ENCODE results near the gene MB21D2. TPM values are rescaled to one million over a fixed set of nuclear protein-coding genes. Genes with fewer than 3 reads are reported as not detected.

The MB21D2 gene
- total RNA-seq, 2 experiments from 2014 or later: 8.7 to 9.1 TPM

DNA sequence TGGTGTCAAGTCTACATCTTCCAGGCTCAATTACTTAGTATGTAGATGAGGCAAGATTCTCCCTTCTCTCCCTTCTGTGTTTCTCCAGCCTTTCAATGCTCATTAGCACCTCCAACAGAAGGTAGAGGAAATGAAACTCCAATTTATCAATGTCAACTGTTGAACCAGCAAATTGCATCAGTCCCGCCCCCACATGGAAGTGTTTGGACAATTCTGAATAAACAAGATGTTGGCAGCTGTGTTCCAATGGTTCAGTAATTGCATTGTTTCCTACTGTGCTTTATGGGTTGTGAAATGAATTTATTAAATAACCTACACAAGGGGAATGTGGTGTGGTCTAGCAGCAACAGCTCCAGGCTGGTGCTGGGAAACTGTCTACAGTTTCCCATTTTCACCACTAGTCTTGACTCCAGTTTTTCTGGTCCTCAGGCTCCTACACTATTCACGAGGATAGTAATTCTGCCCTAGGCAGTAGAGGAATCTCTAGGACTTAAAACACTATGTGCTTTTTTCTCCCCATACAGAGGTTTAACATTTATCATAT lies 91.9 kb downstream of the MB21D2 start:
- H3K27me3 Mint-ChIP-seq: no peaks in the 10 kb centered on the region
- ChIA-PET CTCF (interaction anchor here (1.2 to 1.4 kb wide), 2 partner anchors 24 to 216 kb away, joined by 3 to 4 read pairs; no protein-coding TSS in a partner anchor), POLR2A (no interaction called here)
- no peaks in the 10 kb centered on the region for H3K36me3 Mint-ChIP-seq
- peaks cover 23% of the 10 kb centered on the region for H3K4me1 Mint-ChIP-seq (ENCODE audit: low read depth)
- H3K4me3 Mint-ChIP-seq: no peak overlapping the region
- no peaks in the 10 kb centered on the region for H3K9me3 Mint-ChIP-seq
- intact Hi-C loops (cut with micrococcal nuclease): no loop called here
- no peak overlapping the region for H3K27ac Mint-ChIP-seq
- no peak for DNase-seq

DNA sequence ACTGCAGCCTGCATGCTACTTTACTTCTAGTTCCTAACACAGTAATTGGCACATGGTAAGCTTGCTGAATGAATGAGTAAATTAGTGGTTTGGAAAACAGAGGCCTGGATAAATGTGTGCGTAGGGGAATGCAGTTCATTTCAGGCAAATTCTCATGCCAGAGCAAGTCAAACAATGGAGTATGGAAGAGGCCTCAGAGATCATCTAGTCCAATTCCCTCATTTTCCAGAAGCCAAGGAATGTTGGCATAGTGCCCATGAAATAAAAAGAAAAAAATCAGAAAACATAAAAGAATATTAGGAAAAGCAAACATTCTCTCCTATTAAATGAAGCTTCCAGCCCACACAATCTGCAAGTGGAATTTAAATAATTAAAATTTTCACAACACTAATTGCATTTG lies 92.4 kb downstream of the MB21D2 start:
- DNase-seq: no peak
- Mint-ChIP-seq H3K4me1 (ENCODE audit: low read depth) (peaks cover 19% of the 10 kb centered on the region), H3K27me3 (no peaks in the 10 kb centered on the region), H3K27ac (no peak overlapping the region), H3K9me3 (no peaks in the 10 kb centered on the region), H3K36me3 (no peaks in the 10 kb centered on the region), H3K4me3 (no peak overlapping the region)
- ChIA-PET CTCF (interaction anchor here (0.5 to 1.8 kb wide), 4 partner anchors 11 to 216 kb away, joined by 3 to 4 read pairs (median 4); no protein-coding TSS in a partner anchor), POLR2A (no interaction called here)
- intact Hi-C loops (cut with micrococcal nuclease): no loop called here

DNA sequence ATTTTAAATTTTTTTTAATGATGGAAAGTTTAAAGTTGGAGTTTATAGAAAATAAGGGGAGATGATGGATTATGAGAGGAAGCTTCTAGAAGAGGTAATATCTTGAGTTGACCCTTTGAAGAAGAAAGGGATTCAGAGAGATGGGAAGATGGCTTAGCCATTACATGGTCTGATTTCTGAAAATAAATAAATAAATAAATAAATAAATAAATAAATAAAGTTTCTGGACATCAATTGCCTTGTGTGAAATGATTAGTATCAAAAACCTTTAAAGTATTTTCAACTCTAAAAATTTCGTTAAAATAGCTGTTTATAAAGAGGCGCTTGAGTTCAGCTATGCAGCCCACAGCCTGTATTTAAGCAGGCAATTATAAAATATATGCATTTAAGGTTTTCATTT lies 93.3 kb downstream of the MB21D2 start:
- peaks cover 26% of the 10 kb centered on the region for H3K4me1 Mint-ChIP-seq (ENCODE audit: low read depth)
- H3K4me3 Mint-ChIP-seq: no peak overlapping the region
- no peak overlapping the region for H3K27ac Mint-ChIP-seq
- intact Hi-C loops (cut with micrococcal nuclease): no loop called here
- no peaks in the 10 kb centered on the region for H3K27me3 Mint-ChIP-seq
- ChIA-PET CTCF (interaction anchor here (1.8 kb wide), 1 partner anchor 92 kb away, joined by 4 read pairs; no protein-coding TSS in a partner anchor), POLR2A (no interaction called here)
- no peak for DNase-seq
- no peaks in the 10 kb centered on the region for H3K36me3 Mint-ChIP-seq
- no peaks in the 10 kb centered on the region for H3K9me3 Mint-ChIP-seq

DNA sequence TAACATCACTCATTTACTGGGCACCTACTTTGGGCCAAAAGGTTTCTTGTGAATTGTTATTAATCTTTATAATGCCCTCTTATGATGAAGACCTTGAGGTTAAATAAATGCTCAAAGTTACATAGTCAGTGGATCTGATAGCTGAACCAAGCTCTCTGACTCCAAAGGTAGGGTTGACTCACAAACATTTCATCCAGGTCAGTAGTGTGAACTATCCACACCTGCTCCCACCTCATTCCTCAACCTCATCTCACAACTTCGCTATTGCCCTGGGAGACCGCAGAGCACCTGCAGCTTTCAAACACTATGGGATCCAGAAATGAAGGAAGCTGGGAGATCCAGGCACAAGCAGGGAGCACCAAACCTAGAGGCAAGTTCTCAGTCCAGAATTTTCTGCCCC lies 96.5 kb downstream of the MB21D2 start:
- no peaks in the 10 kb centered on the region for H3K27me3 Mint-ChIP-seq
- intact Hi-C loops (cut with micrococcal nuclease): no loop called here
- ChIA-PET POLR2A (no interaction called here), CTCF (no interaction called here)
- no peak for DNase-seq
- H3K27ac Mint-ChIP-seq: no peak overlapping the region
- no peaks in the 10 kb centered on the region for H3K36me3 Mint-ChIP-seq
- peaks cover 51% of the 10 kb centered on the region for H3K4me1 Mint-ChIP-seq (ENCODE audit: low read depth)
- no peaks in the 10 kb centered on the region for H3K9me3 Mint-ChIP-seq
- H3K4me3 Mint-ChIP-seq: no peak overlapping the region

DNA sequence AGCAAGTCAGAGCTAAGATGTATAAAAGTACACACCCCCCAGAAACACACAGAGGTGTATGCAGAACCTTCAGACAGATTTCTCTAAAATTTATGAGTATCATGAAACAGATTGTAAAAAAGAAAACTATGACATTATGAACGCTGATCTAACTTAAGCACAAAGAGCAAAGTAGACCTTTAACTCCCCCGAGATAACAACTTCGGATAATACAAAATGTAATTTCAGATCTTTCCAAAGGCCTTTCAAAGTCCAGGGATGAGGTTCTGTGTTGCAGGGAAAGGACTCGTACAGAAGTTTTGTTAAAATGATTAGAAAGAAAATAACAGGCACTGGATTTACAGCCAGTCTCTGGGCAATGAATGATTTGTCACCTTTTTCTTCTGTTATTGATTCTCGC lies 97.5 kb downstream of the MB21D2 start:
- Mint-ChIP-seq H3K4me1 (ENCODE audit: low read depth) (peaks cover 47% of the 10 kb centered on the region), H3K27me3 (no peaks in the 10 kb centered on the region), H3K4me3 (no peak overlapping the region), H3K9me3 (no peaks in the 10 kb centered on the region), H3K36me3 (no peaks in the 10 kb centered on the region), H3K27ac (no peak overlapping the region)
- no peak for DNase-seq
- POLR2A ChIA-PET: no interaction called here
- CTCF ChIA-PET: interaction anchor here (1.7 kb wide), 1 partner anchor 221 kb away, joined by 13 read pairs; no protein-coding TSS in a partner anchor
- intact Hi-C loops (cut with micrococcal nuclease): no loop called here

DNA sequence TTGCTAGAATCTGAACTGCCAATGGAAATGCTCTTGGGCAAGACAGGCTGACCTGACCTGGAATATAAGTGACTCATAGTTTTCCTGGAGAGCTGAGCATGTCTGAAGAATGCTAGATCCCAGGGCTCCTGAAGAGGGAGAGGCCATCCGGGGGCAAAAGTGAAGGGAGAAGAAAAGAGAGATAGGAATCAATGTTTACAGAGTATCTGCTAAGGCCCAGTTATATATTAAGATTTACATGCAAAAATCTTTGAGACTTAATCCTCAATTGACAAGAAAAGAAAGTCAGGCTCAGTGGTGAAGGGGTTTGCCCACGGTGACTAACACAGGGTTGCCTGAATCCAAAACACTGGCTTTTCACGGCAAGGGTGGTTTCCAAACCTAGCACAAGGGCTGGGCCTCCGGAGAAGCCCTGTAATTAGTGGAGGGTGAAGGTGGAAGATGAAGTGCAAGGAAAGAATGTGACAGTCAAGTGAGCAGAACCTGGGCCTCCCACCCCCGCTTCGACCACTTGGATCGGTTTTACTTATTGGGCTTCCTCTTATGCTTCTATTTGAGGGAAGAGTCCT lies 98.6 kb downstream of the MB21D2 start:
- intact Hi-C loops (cut with micrococcal nuclease): loop anchor here (1.0 to 2.0 kb wide), 6 partner anchors 12 to 754 kb away; no protein-coding TSS in a partner anchor
- Mint-ChIP-seq H3K27ac (peak overlapping the region; percentile 52), H3K9me3 (no peaks in the 10 kb centered on the region), H3K27me3 (no peaks in the 10 kb centered on the region), H3K4me3 (no peak overlapping the region), H3K36me3 (no peaks in the 10 kb centered on the region), H3K4me1 (ENCODE audit: low read depth) (peaks cover 47% of the 10 kb centered on the region)
- DNase-seq: peak; percentile 79
- ChIA-PET POLR2A (no interaction called here), CTCF (interaction anchor here (1.7 kb wide), 1 partner anchor 222 kb away, joined by 13 read pairs; no protein-coding TSS in a partner anchor)

DNA sequence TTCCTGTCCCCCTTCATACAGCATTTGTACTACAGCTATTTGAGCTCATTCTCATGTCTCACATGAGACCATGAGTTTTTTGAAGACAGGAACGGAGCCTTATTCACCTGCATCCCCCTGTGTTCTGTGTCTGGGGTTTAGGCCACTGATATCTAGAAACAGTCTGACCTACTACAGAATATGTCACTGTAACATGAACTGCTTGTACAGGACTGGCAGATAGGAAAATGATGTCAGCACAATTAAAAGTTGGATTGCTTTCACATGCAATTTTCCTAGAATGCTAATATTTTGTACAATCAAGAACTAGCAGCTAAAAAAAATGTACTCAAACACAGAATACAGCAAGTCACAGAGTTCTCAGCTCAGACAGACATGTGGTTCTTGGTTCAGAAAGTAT lies 99.5 kb downstream of the MB21D2 start:
- ChIA-PET POLR2A (interaction anchor here (1.4 to 2.7 kb wide), 4 partner anchors 33 to 100 kb away, joined by 3 to 14 read pairs (median 8); partner anchors contain the start of gene MB21D2), CTCF (interaction anchor here (0.5 to 8.3 kb wide), 7 partner anchors 24 to 754 kb away, joined by 3 to 203 read pairs (median 5); no protein-coding TSS in a partner anchor)
- Mint-ChIP-seq H3K9me3 (no peaks in the 10 kb centered on the region), H3K36me3 (no peaks in the 10 kb centered on the region), H3K27me3 (no peaks in the 10 kb centered on the region), H3K4me3 (no peak overlapping the region), H3K4me1 (ENCODE audit: low read depth) (peaks cover 47% of the 10 kb centered on the region), H3K27ac (peak overlapping the region; percentile 47)
- intact Hi-C loops (cut with micrococcal nuclease): loop anchor here (1.0 to 2.0 kb wide), 3 partner anchors 19 to 755 kb away; no protein-coding TSS in a partner anchor
- no peak for DNase-seq

DNA sequence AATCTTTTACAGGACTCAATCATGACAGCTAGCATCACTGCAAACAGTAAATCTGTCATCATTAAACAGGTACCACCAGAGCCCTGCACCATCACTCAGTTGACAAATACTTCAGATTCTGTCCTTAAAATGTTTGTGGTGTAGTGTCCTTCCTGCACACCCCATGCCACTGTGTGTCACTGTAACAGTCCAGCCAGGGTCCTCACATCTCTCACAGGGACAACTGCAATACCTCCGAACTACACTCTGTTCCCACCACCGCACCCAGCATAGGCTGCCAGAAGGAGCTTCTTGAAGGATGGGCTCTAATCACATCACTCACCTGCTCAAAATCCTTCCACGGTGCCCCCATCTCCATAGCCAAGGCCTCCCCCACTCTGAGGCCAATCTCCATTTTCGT lies 100.2 kb downstream of the MB21D2 start:
- Mint-ChIP-seq H3K27me3 (no peaks in the 10 kb centered on the region), H3K4me3 (no peak overlapping the region), H3K27ac (peak overlapping the region; percentile 47), H3K36me3 (no peaks in the 10 kb centered on the region), H3K4me1 (ENCODE audit: low read depth) (peaks cover 47% of the 10 kb centered on the region), H3K9me3 (no peaks in the 10 kb centered on the region)
- POLR2A ChIA-PET: interaction anchor here (1.3 to 2.7 kb wide), 6 partner anchors 33 to 100 kb away, joined by 3 to 14 read pairs (median 8); partner anchors contain the start of gene MB21D2
- DNase-seq: no peak
- intact Hi-C loops (cut with micrococcal nuclease): loop anchor here (1.0 kb wide), 1 partner anchor 82 kb away; no protein-coding TSS in a partner anchor
- CTCF ChIA-PET: interaction anchor here (0.5 to 8.3 kb wide), 17 partner anchors 14 to 755 kb away, joined by 3 to 203 read pairs (median 5); partner anchors contain the start of gene MB21D2

DNA sequence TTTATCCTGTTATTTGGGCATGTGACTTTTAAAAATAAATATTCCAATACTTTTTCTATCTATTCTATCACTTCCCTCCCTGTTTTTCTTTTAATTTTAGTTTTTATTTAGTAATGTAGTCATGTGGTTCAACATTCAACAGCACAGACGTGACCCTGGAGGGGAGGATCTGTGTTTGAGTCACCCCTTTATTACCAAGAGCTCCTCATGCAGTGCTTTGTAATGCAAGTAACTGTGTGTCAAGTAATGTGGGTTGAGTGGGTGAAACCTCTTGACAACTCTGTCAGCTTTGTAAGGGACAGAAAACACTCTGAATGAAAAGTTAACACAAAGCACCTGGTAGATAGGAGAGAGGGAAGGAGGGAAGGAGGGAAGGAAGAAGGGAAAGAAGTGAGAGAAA lies 100.6 kb downstream of the MB21D2 start:
- ChIA-PET POLR2A (interaction anchor here (0.6 to 2.7 kb wide), 7 partner anchors 11 to 101 kb away, joined by 3 to 14 read pairs (median 7); partner anchors contain the start of gene MB21D2), CTCF (interaction anchor here (0.5 to 8.3 kb wide), 29 partner anchors 10 to 755 kb away, joined by 3 to 203 read pairs (median 4); partner anchors contain the start of gene MB21D2)
- no peaks in the 10 kb centered on the region for H3K36me3 Mint-ChIP-seq
- no peaks in the 10 kb centered on the region for H3K9me3 Mint-ChIP-seq
- no peak overlapping the region for H3K4me3 Mint-ChIP-seq
- peaks cover 45% of the 10 kb centered on the region for H3K4me1 Mint-ChIP-seq (ENCODE audit: low read depth)
- intact Hi-C loops (cut with micrococcal nuclease): loop anchor here (1.0 kb wide), 1 partner anchor 82 kb away; no protein-coding TSS in a partner anchor
- H3K27ac Mint-ChIP-seq: no peak overlapping the region
- H3K27me3 Mint-ChIP-seq: no peaks in the 10 kb centered on the region
- peak; percentile 36 for DNase-seq

DNA sequence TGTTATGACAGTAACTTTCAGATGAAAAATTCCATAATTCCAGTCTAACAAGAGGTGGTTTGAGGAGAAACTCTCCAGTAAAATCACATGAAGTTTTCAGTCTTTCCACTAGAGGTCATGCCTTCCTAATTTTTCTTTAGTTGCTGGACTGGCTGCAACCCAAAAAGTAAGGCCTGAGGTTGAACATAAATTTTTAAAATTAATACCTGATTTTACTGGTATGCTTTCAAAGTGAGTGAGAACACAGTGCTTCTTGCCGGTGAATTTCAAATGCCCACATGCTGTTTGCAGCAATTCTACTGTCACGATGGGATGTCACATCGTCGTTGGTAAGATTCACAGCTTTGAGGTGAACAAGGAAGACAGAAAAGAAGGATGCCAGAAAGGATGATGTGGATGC lies 101.3 kb downstream of the MB21D2 start:
- POLR2A ChIA-PET: interaction anchor here (1.3 to 2.7 kb wide), 4 partner anchors 34 to 101 kb away, joined by 3 to 14 read pairs (median 10); partner anchors contain the start of gene MB21D2
- no peak overlapping the region for H3K4me3 Mint-ChIP-seq
- CTCF ChIA-PET: interaction anchor here (0.7 to 8.3 kb wide), 25 partner anchors 11 to 756 kb away, joined by 3 to 203 read pairs (median 4); partner anchors contain the start of gene MB21D2
- H3K27me3 Mint-ChIP-seq: no peaks in the 10 kb centered on the region
- no peak for DNase-seq
- no peaks in the 10 kb centered on the region for H3K9me3 Mint-ChIP-seq
- H3K36me3 Mint-ChIP-seq: no peaks in the 10 kb centered on the region
- intact Hi-C loops (cut with micrococcal nuclease): loop anchor here (1.0 kb wide), 1 partner anchor 225 kb away; no protein-coding TSS in a partner anchor
- no peak overlapping the region for H3K27ac Mint-ChIP-seq
- peaks cover 45% of the 10 kb centered on the region for H3K4me1 Mint-ChIP-seq (ENCODE audit: low read depth)

DNA sequence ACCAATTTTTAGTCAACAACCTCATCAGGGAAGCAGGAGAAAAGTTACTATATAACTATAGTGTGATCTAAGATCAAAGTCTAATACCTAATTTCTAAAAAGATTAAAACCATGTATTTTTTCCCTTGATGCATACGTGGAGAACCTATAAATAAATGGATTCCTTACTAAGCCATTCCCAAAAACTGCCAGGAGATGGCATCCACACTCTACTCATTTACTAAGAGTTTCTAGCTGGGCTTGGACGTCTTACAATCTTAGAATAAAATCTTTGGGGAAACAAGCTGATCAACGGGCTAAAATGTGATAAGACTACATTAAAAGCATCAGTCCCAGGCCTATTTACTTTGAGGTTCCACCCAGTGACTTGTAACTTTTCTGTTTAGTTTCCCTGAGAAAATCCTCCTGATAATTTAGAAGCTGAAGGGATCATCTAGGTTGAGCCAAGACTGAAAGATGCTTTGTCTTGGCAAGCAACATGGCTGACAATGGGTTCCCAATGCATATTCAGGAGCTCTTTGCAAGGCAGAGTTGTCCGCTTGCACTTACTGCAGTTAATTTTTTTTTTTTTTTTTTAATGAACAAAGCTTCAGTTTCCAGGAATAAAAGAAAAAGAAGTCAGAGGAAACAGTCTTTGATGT lies 104.8 kb downstream of the MB21D2 start:
- POLR2A ChIA-PET: interaction anchor here (0.6 to 1.0 kb wide), 2 partner anchors 14 to 292 kb away, joined by 3 to 4 read pairs; no protein-coding TSS in a partner anchor

More for the DNA sequence above, 104.8 kb downstream of the MB21D2 start:
- Mint-ChIP-seq H3K4me3 (no peak overlapping the region), H3K36me3 (no peaks in the 10 kb centered on the region), H3K27me3 (no peaks in the 10 kb centered on the region), H3K4me1 (ENCODE audit: low read depth) (peaks cover 15% of the 10 kb centered on the region), H3K27ac (no peak overlapping the region), H3K9me3 (no peaks in the 10 kb centered on the region)
- intact Hi-C loops (cut with micrococcal nuclease): no loop called here
- CTCF ChIA-PET: interaction anchor here (0.8 to 8.3 kb wide), 17 partner anchors 9 to 802 kb away, joined by 3 to 203 read pairs (median 4); partner anchors contain the start of gene MB21D2
- no peak for DNase-seq

All from activated CD4-positive, alpha-beta memory T cell treated with anti-CD3 and anti-CD28 coated beads for 36 hours (primary cell).